ENCODE data around the gene LEF1.

LEF1 gene

GRCh38 chr4:108106186-108106585 lies 62.5 kb downstream of the LEF1 start:
- no peak overlapping the region for H3K4me2 ChIP-seq
- TF ChIP-seq CTCF (conservative IDR thresholded peaks at IDR 0.05; ENCODE audit: low read depth, low read length): no peak
- H3K27ac ChIP-seq: no peak overlapping the region
- no peaks in the 10 kb centered on the region for H3K27me3 ChIP-seq (ENCODE audit: insufficient read depth, low read depth)
- peaks cover 19% of the 10 kb centered on the region for H3K4me1 ChIP-seq (ENCODE audit: low read depth, poor library complexity, severe bottlenecking)
- H3K36me3 ChIP-seq (ENCODE audit: insufficient read depth): no peaks in the 10 kb centered on the region
- no peak overlapping the region for H3K9ac ChIP-seq
- H4K20me1 ChIP-seq (ENCODE audit: insufficient read depth): no peaks in the 10 kb centered on the region
- no peak overlapping the region for H2AFZ ChIP-seq (ENCODE audit: low read depth)
- no peaks in the 10 kb centered on the region for H3K79me2 ChIP-seq (ENCODE audit: insufficient read depth, low read depth)
- no peak overlapping the region for H3K4me3 ChIP-seq (IDR thresholded peaks at IDR 0.05; ENCODE audit: insufficient read depth, low read depth, low read length)

GRCh38 chr4:108103099-108103862 lies 65.5 kb downstream of the LEF1 start:
- TF ChIP-seq CTCF (conservative IDR thresholded peaks at IDR 0.05; ENCODE audit: low read depth, low read length): no peak
- no peak overlapping the region for H3K4me2 ChIP-seq
- H3K36me3 ChIP-seq (ENCODE audit: insufficient read depth): no peaks in the 10 kb centered on the region
- H4K20me1 ChIP-seq (ENCODE audit: insufficient read depth): no peaks in the 10 kb centered on the region
- H3K27me3 ChIP-seq (ENCODE audit: insufficient read depth, low read depth): no peaks in the 10 kb centered on the region
- H3K4me3 ChIP-seq (IDR thresholded peaks at IDR 0.05; ENCODE audit: insufficient read depth, low read depth, low read length): no peak overlapping the region
- no peak overlapping the region for H3K9ac ChIP-seq
- H3K27ac ChIP-seq: no peak overlapping the region
- no peaks in the 10 kb centered on the region for H3K79me2 ChIP-seq (ENCODE audit: insufficient read depth, low read depth)
- no peak overlapping the region for H2AFZ ChIP-seq (ENCODE audit: low read depth)
- H3K4me1 ChIP-seq (ENCODE audit: low read depth, poor library complexity, severe bottlenecking): no peaks in the 10 kb centered on the region

GRCh38 chr4:108100827-108101226 lies 67.9 kb downstream of the LEF1 start:
- no peaks in the 10 kb centered on the region for H3K4me1 ChIP-seq (ENCODE audit: low read depth, poor library complexity, severe bottlenecking)
- H3K79me2 ChIP-seq (ENCODE audit: insufficient read depth, low read depth): no peaks in the 10 kb centered on the region
- H4K20me1 ChIP-seq (ENCODE audit: insufficient read depth): no peaks in the 10 kb centered on the region
- no peaks in the 10 kb centered on the region for H3K36me3 ChIP-seq (ENCODE audit: insufficient read depth)
- H2AFZ ChIP-seq (ENCODE audit: low read depth): no peak overlapping the region
- no peak overlapping the region for H3K27ac ChIP-seq
- H3K4me3 ChIP-seq (IDR thresholded peaks at IDR 0.05; ENCODE audit: insufficient read depth, low read depth, low read length): no peak overlapping the region
- no peak overlapping the region for H3K9ac ChIP-seq
- H3K27me3 ChIP-seq (ENCODE audit: insufficient read depth, low read depth): no peaks in the 10 kb centered on the region
- no peak for TF ChIP-seq CTCF (conservative IDR thresholded peaks at IDR 0.05; ENCODE audit: low read depth, low read length)
- H3K4me2 ChIP-seq: no peak overlapping the region

GRCh38 chr4:108099838-108100237 lies 68.9 kb downstream of the LEF1 start:
- H4K20me1 ChIP-seq (ENCODE audit: insufficient read depth): no peaks in the 10 kb centered on the region
- no peak overlapping the region for H3K4me3 ChIP-seq (IDR thresholded peaks at IDR 0.05; ENCODE audit: insufficient read depth, low read depth, low read length)
- H3K9ac ChIP-seq: no peak overlapping the region
- H2AFZ ChIP-seq (ENCODE audit: low read depth): no peak overlapping the region
- H3K4me2 ChIP-seq: no peak overlapping the region
- H3K27ac ChIP-seq: no peak overlapping the region
- H3K36me3 ChIP-seq (ENCODE audit: insufficient read depth): no peaks in the 10 kb centered on the region
- H3K4me1 ChIP-seq (ENCODE audit: low read depth, poor library complexity, severe bottlenecking): no peaks in the 10 kb centered on the region
- no peaks in the 10 kb centered on the region for H3K79me2 ChIP-seq (ENCODE audit: insufficient read depth, low read depth)
- H3K27me3 ChIP-seq (ENCODE audit: insufficient read depth, low read depth): no peaks in the 10 kb centered on the region
- TF ChIP-seq CTCF (conservative IDR thresholded peaks at IDR 0.05; ENCODE audit: low read depth, low read length): no peak

All from KMS-11 (cell line).